ENCODE results near the gene NME1.

DNA sequence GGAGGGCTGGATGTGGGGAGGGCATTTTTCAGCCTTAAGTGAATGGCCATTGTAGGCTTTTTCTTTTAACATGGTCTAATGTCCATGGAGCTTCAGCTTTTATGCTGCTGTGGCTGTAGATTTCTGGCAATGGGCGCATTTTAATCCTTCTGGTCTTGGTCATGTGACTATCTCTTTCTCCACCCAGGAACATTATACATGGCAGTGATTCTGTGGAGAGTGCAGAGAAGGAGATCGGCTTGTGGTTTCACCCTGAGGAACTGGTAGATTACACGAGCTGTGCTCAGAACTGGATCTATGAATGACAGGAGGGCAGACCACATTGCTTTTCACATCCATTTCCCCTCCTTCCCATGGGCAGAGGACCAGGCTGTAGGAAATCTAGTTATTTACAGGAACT, 8.2 kb downstream of the NME1 start:
- TF ChIP-seq TAF1 (IDR thresholded peaks at IDR 0.05; ENCODE audit: borderline replicate concordance, low read depth, low read length) (no peak), POLR2AphosphoS5 (IDR thresholded peaks at IDR 0.05; ENCODE audit: low read depth, low read length) (no peak)
- TF ChIP-seq, protein P1, sequence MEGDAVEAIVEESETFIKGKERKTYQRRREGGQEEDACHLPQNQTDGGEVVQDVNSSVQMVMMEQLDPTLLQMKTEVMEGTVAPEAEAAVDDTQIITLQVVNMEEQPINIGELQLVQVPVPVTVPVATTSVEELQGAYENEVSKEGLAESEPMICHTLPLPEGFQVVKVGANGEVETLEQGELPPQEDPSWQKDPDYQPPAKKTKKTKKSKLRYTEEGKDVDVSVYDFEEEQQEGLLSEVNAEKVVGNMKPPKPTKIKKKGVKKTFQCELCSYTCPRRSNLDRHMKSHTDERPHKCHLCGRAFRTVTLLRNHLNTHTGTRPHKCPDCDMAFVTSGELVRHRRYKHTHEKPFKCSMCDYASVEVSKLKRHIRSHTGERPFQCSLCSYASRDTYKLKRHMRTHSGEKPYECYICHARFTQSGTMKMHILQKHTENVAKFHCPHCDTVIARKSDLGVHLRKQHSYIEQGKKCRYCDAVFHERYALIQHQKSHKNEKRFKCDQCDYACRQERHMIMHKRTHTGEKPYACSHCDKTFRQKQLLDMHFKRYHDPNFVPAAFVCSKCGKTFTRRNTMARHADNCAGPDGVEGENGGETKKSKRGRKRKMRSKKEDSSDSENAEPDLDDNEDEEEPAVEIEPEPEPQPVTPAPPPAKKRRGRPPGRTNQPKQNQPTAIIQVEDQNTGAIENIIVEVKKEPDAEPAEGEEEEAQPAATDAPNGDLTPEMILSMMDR (IDR thresholded peaks at IDR 0.05): no peak

Data from SK-N-SH (cell line).